Neural crest cell (in vitro differentiated cells): ENCODE measurements around the gene ZNF165. TPM values are rescaled to one million over a fixed set of nuclear protein-coding genes. Genes with fewer than 3 reads are reported as not detected.
A peak's percentile ranks its signal among the peaks of the same experiment; 100 is the strongest.
"Not testable (repeated sequence)": the region's sequence is repeated elsewhere in the genome, so short reads cannot be mapped to it uniquely, and the experiment has no call there.

Experiments
- DNase-seq: peaks from one replicate; pipeline ENCODE4 v3.0.0; 2021; ENCODE audit warnings: low read depth, mixed read lengths, low spot score
- H3K27ac Mint-ChIP-seq: one replicate; pipeline ENCODE4 v1.8.0; 2021; ENCODE audit warnings: mild to moderate bottlenecking, mixed read lengths; ENCODE audit not compliant: unreplicated experiment
- H3K27me3 Mint-ChIP-seq: 2 replicates; pipeline ENCODE4 v1.8.0; 2021; ENCODE audit warnings: low read depth, mild to moderate bottlenecking, mixed read lengths
- H3K36me3 Mint-ChIP-seq: 2 replicates; pipeline ENCODE4 v1.8.0; 2021; ENCODE audit warnings: low read depth, mild to moderate bottlenecking, mixed read lengths
- H3K4me1 Mint-ChIP-seq: 2 replicates; pipeline ENCODE4 v1.8.0; 2021; ENCODE audit warnings: mixed read lengths
- H3K4me3 Mint-ChIP-seq: one replicate; pipeline ENCODE4 v1.8.0; 2021; ENCODE audit warnings: mild to moderate bottlenecking, mixed read lengths
- H3K9me3 Mint-ChIP-seq: 2 replicates; pipeline ENCODE4 v1.8.0; 2021; ENCODE audit warnings: mixed read lengths
- CTCF ChIP-seq: fragments of 200-600 bp; sonication (generic); conservative IDR thresholded peaks from 2 replicates; pipeline ENCODE4 v1.5.0; 2021; ENCODE audit warnings: antibody characterized with exemption, mild to moderate bottlenecking
- total RNA-seq: library from RNA; stranded (reverse); gene quantifications from 2 replicates; pipeline ENCODE4 v1.2.1, GENCODE V29; 2021

ZNF165 gene
- total RNA-seq, 1 donor from 2014 or later = 0.98 TPM

- DNase-seq = no peak
- no peak for TF ChIP-seq CTCF
- no peaks in the 10 kb centered on the region for H3K27me3 Mint-ChIP-seq
- no peaks in the 10 kb centered on the region for H3K9me3 Mint-ChIP-seq
- no peaks in the 10 kb centered on the region for H3K4me1 Mint-ChIP-seq
- peaks cover 8% of the 10 kb centered on the region for H3K36me3 Mint-ChIP-seq
- no peak overlapping the region for H3K27ac Mint-ChIP-seq
- no peak overlapping the region for H3K4me3 Mint-ChIP-seq
Measured at GRCh38 chr6:28111964-28112363, 31.6 kb downstream of the ZNF165 start.

GRCh38 chr6:28115799-28116198 lies 35.4 kb downstream of the ZNF165 start:
- no peaks in the 10 kb centered on the region for H3K9me3 Mint-ChIP-seq
- H3K27me3 Mint-ChIP-seq = no peaks in the 10 kb centered on the region
- no peak for DNase-seq
- no peak overlapping the region for H3K4me3 Mint-ChIP-seq
- no peaks in the 10 kb centered on the region for H3K4me1 Mint-ChIP-seq
- no peak overlapping the region for H3K27ac Mint-ChIP-seq
- TF ChIP-seq CTCF = no peak
- peaks cover 16% of the 10 kb centered on the region for H3K36me3 Mint-ChIP-seq

- no peak overlapping the region for H3K4me3 Mint-ChIP-seq
- peaks cover 16% of the 10 kb centered on the region for H3K36me3 Mint-ChIP-seq
- no peaks in the 10 kb centered on the region for H3K4me1 Mint-ChIP-seq
- no peak for TF ChIP-seq CTCF
- DNase-seq = no peak
- no peaks in the 10 kb centered on the region for H3K9me3 Mint-ChIP-seq
- no peak overlapping the region for H3K27ac Mint-ChIP-seq
- H3K27me3 Mint-ChIP-seq = no peaks in the 10 kb centered on the region
Measured at GRCh38 chr6:28117386-28118050, 37.1 kb downstream of the ZNF165 start.

- TF ChIP-seq CTCF = no peak
Measured at GRCh38 chr6:28118217-28118616, 37.8 kb downstream of the ZNF165 start.

GRCh38 chr6:28121876-28122275 lies 41.5 kb downstream of the ZNF165 start:
- TF ChIP-seq CTCF = no peak
- no peaks in the 10 kb centered on the region for H3K9me3 Mint-ChIP-seq
- H3K27ac Mint-ChIP-seq = no peak overlapping the region
- H3K27me3 Mint-ChIP-seq = no peaks in the 10 kb centered on the region
- H3K4me3 Mint-ChIP-seq = peak overlapping the region; percentile 29
- peaks cover 27% of the 10 kb centered on the region for H3K4me1 Mint-ChIP-seq
- peaks cover 13% of the 10 kb centered on the region for H3K36me3 Mint-ChIP-seq
- no peak for DNase-seq

More at GRCh38 chr6:28118217-28118616, 37.8 kb downstream of the ZNF165 start:
- no peak for DNase-seq
- H3K36me3 Mint-ChIP-seq = peaks cover 19% of the 10 kb centered on the region
- H3K4me1 Mint-ChIP-seq = no peaks in the 10 kb centered on the region
- H3K27me3 Mint-ChIP-seq = no peaks in the 10 kb centered on the region
- H3K9me3 Mint-ChIP-seq = no peaks in the 10 kb centered on the region
- no peak overlapping the region for H3K27ac Mint-ChIP-seq
- no peak overlapping the region for H3K4me3 Mint-ChIP-seq

- not testable (repeated sequence) for H3K27me3 Mint-ChIP-seq, H3K27ac Mint-ChIP-seq, H3K9me3 Mint-ChIP-seq, DNase-seq
- Mint-ChIP-seq H3K4me1 (peaks cover 27% of the 10 kb centered on the region), H3K36me3 (peaks cover 13% of the 10 kb centered on the region), H3K4me3 (peak overlapping the region; percentile 29)
Measured at GRCh38 chr6:28122283-28122682, 41.9 kb downstream of the ZNF165 start.
